GM21717 (cell line): ENCODE measurements around the gene AFF1.

Source experiments
- ATAC-seq: cut with Tn5 transposase; IDR thresholded peaks from one replicate; pipeline ENCODE4 v1.9.1; 2021; ENCODE audit warnings: mild to moderate bottlenecking, moderate library complexity; ENCODE audit not compliant: unreplicated experiment

Gene AFF1, protein sequence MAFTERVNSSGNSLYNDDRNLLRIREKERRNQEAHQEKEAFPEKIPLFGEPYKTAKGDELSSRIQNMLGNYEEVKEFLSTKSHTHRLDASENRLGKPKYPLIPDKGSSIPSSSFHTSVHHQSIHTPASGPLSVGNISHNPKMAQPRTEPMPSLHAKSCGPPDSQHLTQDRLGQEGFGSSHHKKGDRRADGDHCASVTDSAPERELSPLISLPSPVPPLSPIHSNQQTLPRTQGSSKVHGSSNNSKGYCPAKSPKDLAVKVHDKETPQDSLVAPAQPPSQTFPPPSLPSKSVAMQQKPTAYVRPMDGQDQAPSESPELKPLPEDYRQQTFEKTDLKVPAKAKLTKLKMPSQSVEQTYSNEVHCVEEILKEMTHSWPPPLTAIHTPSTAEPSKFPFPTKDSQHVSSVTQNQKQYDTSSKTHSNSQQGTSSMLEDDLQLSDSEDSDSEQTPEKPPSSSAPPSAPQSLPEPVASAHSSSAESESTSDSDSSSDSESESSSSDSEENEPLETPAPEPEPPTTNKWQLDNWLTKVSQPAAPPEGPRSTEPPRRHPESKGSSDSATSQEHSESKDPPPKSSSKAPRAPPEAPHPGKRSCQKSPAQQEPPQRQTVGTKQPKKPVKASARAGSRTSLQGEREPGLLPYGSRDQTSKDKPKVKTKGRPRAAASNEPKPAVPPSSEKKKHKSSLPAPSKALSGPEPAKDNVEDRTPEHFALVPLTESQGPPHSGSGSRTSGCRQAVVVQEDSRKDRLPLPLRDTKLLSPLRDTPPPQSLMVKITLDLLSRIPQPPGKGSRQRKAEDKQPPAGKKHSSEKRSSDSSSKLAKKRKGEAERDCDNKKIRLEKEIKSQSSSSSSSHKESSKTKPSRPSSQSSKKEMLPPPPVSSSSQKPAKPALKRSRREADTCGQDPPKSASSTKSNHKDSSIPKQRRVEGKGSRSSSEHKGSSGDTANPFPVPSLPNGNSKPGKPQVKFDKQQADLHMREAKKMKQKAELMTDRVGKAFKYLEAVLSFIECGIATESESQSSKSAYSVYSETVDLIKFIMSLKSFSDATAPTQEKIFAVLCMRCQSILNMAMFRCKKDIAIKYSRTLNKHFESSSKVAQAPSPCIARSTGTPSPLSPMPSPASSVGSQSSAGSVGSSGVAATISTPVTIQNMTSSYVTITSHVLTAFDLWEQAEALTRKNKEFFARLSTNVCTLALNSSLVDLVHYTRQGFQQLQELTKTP

DNA sequence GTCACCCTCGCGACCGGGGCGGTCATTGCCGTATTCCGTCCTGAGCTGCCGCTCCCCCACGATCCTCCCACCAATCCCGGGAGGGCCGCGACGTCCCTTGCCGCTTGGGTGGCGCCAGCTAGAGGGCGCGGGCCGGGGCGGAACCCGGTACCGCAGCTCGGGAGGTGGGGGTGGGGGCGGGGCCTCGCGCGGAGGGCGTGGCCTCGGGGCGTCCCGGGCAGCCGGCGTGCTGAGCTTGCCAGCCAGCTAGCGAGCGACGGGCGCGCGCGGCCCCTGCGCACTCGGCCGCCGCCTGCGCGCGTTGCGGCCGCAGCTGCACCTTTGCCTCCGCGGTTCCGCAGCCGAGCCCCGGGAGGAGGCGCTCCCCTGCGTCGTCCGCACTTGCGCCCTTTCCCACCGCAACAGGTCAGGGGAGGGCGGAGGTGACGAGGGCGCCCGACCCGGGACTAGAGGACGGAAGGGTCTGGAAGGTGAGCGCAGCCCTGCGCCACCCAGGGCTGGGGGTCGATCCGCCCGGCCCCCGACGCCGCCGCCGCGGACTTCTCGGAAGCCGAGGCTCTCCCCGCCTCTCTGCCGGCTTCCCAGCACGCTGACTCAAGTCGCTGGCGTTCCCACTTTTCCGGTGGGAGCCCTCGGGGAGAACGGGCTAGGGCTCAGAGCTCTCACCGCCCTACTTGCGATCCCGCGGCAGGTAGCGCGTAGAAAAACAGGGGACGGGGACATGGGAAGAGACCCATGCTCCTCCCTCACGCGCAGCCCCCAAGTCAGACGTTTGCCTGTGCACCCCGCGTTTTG is at the start of gene AFF1:
AFF1 (plus strand) TSS at position 241 of the 795 bp plus-strand sequence. CDS start 13,523 bp downstream, outside the sequence.
- ATAC-seq = peak; percentile 51

GRCh38 chr4:86890790-86891189 is 44.0 kb upstream of the AFF1 start:
- no peak for ATAC-seq

- ATAC-seq = peak; percentile 65
These were observed 42.8 kb upstream of the AFF1 start, which contains the start of gene C4orf36 for GRCh38 chr4:86891762-86892635. Gene C4orf36 (minus strand): TSS chr4:86892422. CDS start chr4:86891520, 902 bp downstream.

DNA sequence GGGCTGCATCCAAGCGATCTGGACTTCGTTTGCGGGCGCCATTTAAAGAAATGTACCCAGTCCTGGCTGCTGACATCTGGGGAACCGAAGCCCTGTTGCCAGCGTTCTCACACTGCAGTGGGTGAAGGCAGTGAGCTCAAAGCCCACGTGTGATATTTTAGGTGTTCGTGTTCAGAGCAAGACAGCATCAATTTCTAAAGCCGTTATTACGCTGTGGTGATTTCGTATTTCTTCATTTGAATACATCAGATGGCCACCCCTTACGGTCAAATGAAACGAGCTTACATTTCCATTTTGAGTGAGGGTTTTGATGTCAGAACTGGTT is 42.2 kb upstream of the AFF1 start:
- peak; percentile 18 for ATAC-seq

- ATAC-seq = no peak
These were observed 41.7 kb upstream of the AFF1 start for GRCh38 chr4:86893136-86893535.

- ATAC-seq = no peak
These were observed 40.4 kb upstream of the AFF1 start for GRCh38 chr4:86894455-86894854.

DNA sequence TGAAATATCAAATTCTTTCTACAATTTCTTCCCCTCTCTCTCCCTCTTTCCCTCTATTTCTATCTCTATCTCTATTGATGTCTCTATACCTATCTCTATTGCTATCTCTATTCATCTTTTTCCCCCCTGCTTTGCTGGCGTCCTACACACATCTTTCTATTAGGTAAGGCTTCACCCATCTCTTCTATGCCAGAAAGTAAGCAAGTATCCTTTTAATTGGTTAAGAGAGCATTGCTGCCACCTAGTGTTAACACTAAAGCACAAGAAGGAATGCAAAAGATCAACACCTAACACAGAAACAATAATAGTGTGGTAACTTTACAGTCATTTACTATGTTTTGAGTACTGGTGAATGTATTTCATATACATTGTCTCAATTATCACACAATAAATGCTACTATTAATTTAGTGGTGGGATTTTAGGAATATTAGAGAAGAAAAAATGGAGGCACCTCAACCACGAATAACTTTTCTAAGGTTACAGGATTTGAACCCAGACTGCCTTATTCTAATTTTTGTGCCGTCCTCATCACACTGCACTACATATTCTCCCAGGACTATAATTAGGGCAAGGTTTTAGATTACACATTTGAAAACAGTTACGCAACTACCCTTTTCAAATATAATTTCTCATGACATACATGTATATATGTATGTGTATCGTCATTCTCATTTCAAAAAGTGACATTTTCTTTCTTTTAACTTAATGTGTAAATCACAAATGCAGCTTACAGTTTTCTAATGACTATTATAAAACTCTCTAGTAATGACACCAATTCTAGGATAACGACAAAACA is 38.9 kb upstream of the AFF1 start:
- peak; percentile 46 for ATAC-seq

DNA sequence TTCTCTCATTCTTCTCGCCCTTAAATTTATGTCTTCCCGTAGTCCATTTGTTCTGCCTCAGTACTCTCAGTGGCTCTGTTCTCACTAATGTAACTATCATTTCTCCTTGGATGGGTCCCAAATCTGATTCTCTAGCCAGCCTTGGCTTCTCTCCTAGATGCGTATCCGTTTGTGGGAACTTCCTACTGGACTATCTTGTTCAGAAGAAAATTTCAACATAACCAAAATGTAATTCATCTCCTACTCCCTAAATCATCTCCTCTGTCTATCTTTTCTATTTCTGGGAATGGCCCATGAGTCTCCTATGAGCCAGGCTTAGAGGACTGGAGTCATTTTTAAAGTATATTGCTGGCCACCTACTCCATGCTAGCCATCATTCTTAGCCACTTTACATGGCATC is 38.2 kb upstream of the AFF1 start:
- no peak for ATAC-seq

- no peak for ATAC-seq
These were observed 36.2 kb upstream of the AFF1 start for GRCh38 chr4:86898562-86898961.

DNA sequence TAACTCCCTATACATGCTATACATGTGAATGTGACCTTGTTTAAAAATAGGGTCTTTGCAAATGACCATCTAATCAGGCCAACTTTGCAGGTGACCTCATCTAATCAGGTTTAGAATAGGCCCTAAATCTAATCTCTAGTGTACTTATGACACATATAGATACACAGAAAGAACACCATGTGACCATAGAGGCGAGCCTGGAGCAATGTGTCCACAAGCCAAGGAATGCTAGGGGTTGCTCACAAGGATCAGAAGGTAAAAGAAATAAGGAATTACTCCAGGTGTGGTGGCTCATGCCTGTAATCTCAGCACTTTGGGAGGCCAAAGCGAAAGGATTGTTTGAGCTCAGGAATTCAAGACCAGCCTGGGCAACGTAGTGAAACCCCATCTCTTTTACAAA is 32.9 kb upstream of the AFF1 start:
- ATAC-seq = no peak

GRCh38 chr4:86908251-86908657 is 26.6 kb upstream of the AFF1 start:
- ATAC-seq = no peak

GRCh38 chr4:86909546-86910295 is 25.1 kb upstream of the AFF1 start:
- ATAC-seq = no peak

- ATAC-seq = no peak
These were observed 24.4 kb upstream of the AFF1 start for GRCh38 chr4:86910369-86910768.

DNA sequence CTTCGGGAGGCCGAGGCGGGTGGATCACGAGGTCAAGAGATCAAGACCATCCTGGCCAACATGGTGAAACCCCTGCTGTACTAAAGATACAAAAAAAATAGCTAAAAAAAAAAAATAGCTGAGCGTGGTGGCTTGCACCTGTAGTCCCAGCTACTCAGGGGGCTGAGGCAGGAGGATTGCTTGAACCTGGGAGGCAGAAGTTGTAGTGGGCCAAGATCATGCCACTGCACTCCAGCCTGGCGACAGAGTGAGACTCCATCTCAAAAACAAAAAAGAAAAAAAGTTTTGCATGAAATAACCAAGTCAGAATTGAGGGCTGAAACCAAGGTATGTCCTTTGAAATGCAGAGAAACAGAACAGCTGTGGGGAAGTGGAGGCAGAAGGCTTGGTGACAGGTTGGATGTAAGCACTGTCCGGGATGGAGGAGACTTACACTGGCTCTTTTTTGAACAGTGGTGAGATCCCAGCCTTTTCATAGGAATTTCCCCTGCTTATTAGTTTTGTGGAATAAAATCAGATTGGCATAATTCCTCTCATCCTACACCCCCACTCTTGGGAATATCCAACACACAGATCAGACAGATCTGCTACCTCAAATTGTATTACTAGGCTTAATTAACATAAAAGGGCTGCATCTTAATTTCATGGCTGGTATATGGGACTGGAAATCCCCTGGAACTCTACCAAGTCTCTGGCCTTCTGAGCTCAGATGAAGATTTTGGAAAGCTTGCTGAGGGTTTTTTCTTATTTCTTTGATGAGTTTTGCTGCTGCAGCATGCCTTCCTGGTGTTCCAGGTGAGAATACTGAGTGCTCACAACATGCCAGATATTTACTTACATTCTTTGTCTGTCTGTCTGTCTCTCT is 23.8 kb upstream of the AFF1 start:
- no peak for ATAC-seq

- ATAC-seq = no peak
These were observed 18.4 kb upstream of the AFF1 start for GRCh38 chr4:86916392-86916791.

DNA sequence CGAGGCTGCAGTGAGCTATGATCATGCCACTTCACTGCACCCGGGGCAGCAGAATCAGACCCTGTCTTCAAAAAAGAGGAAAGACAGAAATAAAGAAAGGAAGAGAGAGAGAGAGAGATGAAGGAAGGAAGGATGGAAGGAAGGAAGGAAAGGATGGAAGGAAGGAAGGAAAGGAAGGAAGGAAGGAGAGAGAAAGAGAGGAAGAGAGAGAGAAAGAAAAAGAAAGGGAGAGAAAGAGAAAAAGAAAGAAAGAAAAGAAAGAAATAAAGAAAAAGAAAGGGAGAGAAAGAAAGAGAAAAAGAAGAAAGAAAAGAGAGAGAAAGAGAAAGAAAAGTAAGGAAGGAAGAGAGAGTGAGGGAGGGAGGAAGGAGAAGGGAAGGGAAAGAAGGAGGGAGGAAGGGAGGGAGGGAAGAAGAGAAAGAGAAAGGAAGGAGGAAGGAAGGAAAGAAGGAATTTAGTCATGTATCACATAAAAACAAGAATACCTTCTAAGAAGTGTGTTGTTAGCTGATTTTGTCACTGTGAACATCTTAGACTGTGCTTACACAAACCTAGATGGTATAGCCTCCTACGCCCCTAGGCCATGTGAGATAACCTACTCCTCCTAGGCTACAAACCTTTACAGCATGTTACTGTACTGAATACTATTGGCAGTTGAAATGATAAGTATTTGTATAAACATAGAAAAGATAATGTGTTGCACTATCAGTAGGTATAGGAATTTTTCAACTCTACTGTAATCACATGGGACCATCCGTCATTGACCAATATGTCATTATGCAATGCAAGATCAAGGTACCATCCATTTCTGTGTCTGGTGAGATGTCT is 17.4 kb upstream of the AFF1 start:
- ATAC-seq = no peak
